NCI-H2171 (cell line): ENCODE measurements around the gene NDE1.

Experiments used
- DNase-seq: peaks from one replicate; lab custom pipeline; 2025; lab: John Stamatoyannopoulos, UW

NDE1 gene

GRCh38 chr16:15737140-15737644 is 87.1 kb downstream of the NDE1 start:
- DNase-seq: no peak

DNA sequence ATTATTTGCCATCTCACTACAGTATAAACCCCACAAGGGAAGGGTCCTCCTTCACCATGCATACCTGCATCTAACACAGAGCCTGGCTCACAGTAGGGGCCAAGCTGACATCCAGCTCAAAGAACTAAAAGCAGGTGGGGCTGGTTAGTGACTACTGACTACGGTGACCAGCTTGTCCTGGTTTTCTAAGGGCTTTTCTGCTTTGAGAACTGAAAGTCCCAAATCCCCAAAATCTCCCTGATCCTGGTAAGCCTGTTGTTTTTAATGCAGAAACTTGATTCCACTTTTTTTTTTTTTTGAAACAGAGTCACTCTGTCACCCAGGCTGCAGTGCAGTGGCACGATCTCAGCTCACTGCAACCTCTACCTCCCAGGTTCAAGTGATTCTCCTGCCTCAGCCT is 89.4 kb downstream of the NDE1 start:
- no peak for DNase-seq

DNA sequence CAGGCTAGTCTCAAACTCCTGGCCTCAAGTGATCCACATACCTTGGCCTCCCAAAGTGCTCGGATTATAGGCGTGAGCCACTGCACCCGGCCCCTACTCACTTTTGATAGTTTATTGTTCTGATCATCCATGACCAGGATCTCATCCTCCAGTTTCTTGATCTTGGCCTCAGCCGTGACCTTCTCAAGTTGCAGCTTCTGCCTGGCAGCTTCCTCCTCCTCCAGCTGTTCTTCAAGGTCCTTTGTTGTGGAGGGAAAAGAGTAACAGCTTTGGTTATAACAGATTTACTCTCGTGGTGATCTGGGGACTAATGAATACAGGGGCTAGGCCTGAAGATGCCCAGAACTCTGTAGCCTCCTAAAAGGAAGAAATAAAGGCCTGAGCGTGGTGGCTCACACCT is 89.9 kb downstream of the NDE1 start:
- peak; percentile 4 for DNase-seq

- peak; percentile 6 for DNase-seq
Observed at GRCh38 chr16:15741207-15741871, 91.3 kb downstream of the NDE1 start.

GRCh38 chr16:15742716-15743115 is 92.7 kb downstream of the NDE1 start:
- DNase-seq: no peak

DNA sequence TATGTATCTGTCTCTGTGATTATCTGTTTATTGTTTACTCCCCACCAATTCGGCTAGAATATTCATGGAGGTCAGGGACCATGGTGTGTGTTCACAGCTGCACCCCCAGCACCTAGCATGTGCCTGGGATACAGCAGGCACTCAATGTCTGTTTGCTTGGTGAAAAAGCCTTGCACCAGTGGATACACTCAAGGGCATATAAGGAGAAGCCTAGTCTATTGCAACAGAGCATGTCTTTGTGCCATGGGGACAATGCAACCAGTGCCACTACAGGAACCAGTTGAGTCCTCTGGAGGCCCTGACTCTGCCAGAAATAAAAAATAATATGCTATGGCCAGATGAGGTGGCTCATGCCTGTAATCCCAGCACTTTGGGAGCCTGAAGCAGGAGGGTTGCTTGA is 93.6 kb downstream of the NDE1 start:
- DNase-seq: no peak

DNA sequence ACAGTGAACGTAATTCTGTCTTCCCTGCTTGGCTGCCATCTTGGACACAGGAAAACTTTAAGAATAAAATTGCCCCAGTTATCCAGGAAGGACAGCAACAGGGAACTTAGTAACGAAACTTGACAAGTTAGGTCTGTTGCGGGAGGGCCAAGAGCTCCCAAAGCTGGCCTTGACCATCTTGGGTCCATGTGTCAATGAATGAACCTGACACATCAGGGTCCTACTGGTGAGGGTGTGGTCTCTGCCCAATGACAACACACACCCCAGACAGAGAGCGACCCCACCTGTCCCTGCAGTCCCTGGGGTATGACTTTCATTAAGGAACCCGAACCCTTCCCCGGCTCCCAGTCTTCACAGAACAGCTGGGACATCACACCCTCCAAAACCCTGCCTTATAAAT is 96.3 kb downstream of the NDE1 start:
- peak; percentile 6 for DNase-seq

GRCh38 chr16:15747937-15748336 is 97.9 kb downstream of the NDE1 start:
- no peak for DNase-seq

DNA sequence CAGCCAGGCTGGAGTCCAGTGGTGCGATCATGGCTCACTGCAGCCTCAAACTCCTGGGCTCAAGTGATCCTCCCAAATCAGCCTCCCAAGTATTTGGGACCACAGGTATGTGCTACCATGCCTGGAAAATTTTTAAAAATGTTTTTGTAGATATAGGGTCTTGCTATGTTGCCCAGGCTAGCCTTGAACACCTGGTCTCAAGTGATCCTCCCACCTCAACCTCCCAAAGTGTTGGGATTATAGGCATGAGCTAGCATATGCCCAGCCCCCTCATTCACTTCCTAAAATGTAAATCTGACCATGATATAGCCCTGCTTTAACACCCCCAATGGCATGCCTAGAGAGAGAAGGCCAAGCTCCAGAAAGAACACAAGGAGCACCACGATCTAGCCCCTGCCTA is 98.6 kb downstream of the NDE1 start:
- no peak for DNase-seq

GRCh38 chr16:15749371-15749770 is 99.3 kb downstream of the NDE1 start:
- DNase-seq: no peak

DNA sequence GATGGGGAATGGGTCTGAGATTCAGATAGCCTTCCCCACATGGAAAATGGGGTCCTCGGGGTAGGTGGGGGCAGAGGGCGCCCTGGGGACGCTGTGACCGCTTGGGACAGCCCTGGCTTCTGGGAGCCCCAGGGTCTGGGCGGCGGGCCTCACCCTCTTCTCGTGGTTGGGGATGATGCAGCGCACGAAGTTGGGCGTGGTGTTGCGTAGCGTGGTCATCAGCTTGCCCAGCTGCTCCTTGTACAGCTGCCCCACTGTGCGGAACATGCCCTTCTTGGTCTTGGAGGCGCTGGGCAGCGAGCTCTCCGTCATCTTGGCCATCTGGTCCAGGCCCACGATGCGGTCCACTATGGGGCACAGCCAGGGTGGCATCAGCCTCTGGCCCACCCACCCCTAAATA is 99.9 kb downstream of the NDE1 start:
- DNase-seq: no peak

GRCh38 chr16:15751940-15752339 is 101.9 kb downstream of the NDE1 start:
- DNase-seq: no peak

DNA sequence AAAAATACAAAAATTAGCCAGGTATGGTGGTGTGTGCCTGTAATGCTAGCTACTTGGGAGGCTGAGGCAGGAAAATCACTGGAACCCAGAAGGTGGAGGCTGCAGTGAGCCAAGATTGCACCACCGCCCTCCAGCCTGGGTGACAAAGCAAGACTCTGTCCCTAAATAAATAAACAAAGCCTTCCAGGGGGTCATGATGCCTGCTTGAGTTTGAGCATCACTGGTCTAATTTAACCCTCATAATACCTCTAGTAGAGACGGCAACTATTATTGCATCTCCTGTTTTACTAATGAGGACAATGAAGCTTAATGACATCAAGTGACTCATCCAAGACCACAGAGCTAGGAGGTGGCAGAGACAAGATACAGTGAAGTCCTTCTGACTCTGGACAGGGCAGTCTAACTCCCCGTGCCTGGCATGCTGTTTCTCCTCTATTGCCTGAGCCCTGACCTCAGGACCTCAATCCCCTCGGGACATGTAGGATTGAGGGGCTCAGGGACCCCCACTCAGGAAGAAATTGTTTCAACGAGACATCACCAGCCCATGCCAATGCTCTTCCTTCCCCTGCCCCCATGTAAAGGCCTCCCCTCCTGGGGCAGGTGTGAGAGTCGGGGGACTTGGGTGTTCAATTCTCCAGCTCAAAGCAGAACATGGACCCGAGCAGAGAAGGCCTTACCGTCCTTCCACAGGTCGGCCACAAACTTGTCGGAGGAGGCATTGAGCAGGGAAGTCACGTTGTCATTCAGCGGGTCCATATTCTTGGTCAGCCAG is 102.9 kb downstream of the NDE1 start:
- no peak for DNase-seq

GRCh38 chr16:15754821-15755534 is 104.9 kb downstream of the NDE1 start:
- DNase-seq: no peak

DNA sequence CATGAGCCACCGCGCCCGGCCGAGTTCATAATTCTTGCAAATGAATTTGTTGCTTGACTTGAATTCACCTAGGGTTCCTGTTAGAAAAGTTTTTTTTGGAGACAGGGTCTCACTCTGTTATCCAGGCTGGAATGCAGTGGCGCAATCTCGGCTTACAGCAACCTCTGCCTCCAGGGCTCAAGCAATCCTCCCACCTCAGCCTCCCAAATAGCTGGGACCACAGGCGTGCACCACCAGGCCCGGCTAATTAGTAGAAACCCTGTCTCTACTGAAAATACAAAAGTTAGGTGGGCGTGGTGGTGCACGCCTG is 107.0 kb downstream of the NDE1 start:
- no peak for DNase-seq

- DNase-seq: no peak
Observed at GRCh38 chr16:15757630-15758251, 107.7 kb downstream of the NDE1 start.

DNA sequence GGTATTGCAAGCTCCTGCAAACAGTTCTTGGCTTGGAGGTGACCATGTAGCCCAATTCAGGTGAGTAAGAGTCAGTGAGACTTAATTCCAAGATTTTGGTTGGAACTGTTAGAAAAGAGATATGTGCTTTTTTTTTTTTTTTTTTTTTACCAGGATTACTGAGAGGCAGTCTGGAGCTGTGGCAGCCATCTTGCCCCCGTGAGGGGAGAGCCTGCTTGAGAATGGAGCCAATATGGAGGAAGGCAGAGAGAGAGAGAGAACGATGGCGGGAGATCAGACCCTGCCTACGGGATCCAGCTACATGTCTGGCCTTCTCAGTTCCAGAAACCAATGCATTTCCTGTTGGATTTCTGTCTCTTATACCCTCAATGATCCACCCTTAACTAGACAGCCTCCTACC is 109.0 kb downstream of the NDE1 start:
- no peak for DNase-seq

DNA sequence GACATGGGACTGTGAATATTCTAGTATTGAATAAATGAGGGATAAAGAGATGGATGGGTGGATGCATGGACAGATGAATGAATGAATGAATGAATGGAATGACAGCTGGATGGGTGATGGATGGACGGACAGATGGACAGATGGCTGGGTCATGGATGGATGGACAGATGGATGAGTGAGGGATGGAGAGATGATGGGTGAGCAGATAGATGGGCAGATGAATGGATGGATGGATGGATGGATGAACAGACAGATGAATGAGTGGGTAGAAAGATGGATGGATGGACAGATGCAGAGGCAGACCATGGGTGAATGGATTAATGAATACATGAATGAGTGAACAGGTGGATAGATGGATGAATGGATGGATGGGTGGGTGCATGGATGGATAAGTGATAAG is 110.1 kb downstream of the NDE1 start:
- DNase-seq: no peak

DNA sequence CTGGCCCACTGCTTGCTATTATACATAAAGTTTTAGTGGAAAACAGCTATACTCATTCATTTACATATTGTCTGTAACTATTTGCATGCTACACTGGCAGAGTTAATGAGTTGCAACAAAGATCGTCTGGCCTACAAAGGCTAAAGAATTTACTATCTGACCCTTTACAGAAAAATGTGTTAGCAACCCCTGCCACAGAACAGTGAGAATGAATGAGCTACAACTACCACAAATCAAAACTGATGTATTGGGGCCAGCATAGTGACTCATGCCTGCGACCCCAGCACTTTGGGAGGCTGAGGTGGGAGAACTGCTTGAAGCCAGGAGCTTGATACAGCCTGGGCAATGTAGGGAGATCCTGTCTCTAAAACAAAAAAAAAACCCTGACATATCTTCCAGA is 114.1 kb downstream of the NDE1 start:
- DNase-seq: no peak

GRCh38 chr16:15765116-15765515 is 115.1 kb downstream of the NDE1 start:
- no peak for DNase-seq

- peak; percentile 68 for DNase-seq
Observed at GRCh38 chr16:15765880-15766279, 115.8 kb downstream of the NDE1 start.

- DNase-seq: no peak
Observed at GRCh38 chr16:15766918-15767317, 116.9 kb downstream of the NDE1 start.

GRCh38 chr16:15768201-15768600 is 118.2 kb downstream of the NDE1 start:
- no peak for DNase-seq
